Measurements from ENCODE around the gene MAN1A1. TPM values are rescaled to one million over a fixed set of nuclear protein-coding genes. Genes with fewer than 3 reads are reported as not detected.

The MAN1A1 gene
- total and polyA plus RNA-seq, 2 of the 8 experiments (the other 6 are each of a cell fraction or from before 2014, with no cell fraction given): 1.8 to 5.4 TPM

GRCh38 chr6:119241111-119241465 is 108.5 kb downstream of the MAN1A1 start:
- DNase-seq (ENCODE audit: low read depth in 1 of 2, low spot score in 2 of 2): no peak
- no peaks in the 10 kb centered on the region for H3K27me3 ChIP-seq (replicated peaks in 1 of 4; ENCODE audit: control insufficient read depth in 3 of 4, extremely low read depth in 1 of 4, insufficient read depth in 3 of 4, low read length in 3 of 4)
- no peaks in the 10 kb centered on the region for H4K20me1 ChIP-seq (replicated peaks in 1 of 2; ENCODE audit: control insufficient read depth in 1 of 2, insufficient read depth in 2 of 2, low read length in 2 of 2)
- 76% methylated on average over 2 of the region's 2 CpGs; no CpG with 5 or more reads in 1 of the 2 experiments for WGBS, 2 experiments (ENCODE audit: extremely low coverage in 1 of 2, insufficient coverage in 1 of 2, insufficient read length in 1 of 2, insufficient replicate concordance in 2 of 2, low coverage in 1 of 2, low lambda C conversion rate in 2 of 2, missing lambda C conversion rate in 1 of 2)
- H4K8ac ChIP-seq (ENCODE audit: extremely low read depth, insufficient read depth, low read length): no peak overlapping the region
- TF ChIP-seq SP1 (IDR thresholded peaks at IDR 0.05; ENCODE audit: low read depth, low read length) (no peak), ZNF274 (IDR thresholded peaks at IDR 0.05; ENCODE audit: borderline replicate concordance, extremely low read depth, low read length) (no peak), CHD1 (IDR thresholded peaks at IDR 0.05; ENCODE audit: low read depth, low read length) (no peak), NANOG (IDR thresholded peaks at IDR 0.05; ENCODE audit: insufficient read depth, low read depth, low read length, poor library complexity, severe bottlenecking) (no peak), CBX8 (IDR thresholded peaks at IDR 0.05; ENCODE audit: borderline replicate concordance, low read depth, low read length) (no peak)
- ChIA-PET POLR2A (ENCODE audit: partially characterized antibody) (no interaction called here), CTCF (ENCODE audit: partially characterized antibody) (interaction anchor here (0.6 to 0.7 kb wide), 3 partner anchors 9 to 122 kb away, joined by 3 to 5 read pairs (median 3); no protein-coding TSS in a partner anchor)
- H2BK12ac ChIP-seq (ENCODE audit: low read depth, low read length): peak overlapping the region; percentile 22; the same call in 1 of the 2 replicates
- peaks cover 0 to 3% (median 1%) of the 10 kb centered on the region in 4 experiments; a peak in 3 of 7 replicates for H3K4me1 ChIP-seq (replicated peaks in 1 of 4; ENCODE audit: control insufficient read depth in 3 of 4, insufficient read depth in 4 of 4, low read length in 3 of 4)
- H3K4me3 ChIP-seq (ENCODE audit: extremely low read depth in 1 of 4, insufficient read depth in 2 of 4, low read depth in 3 of 4, low read length in 4 of 4): no peak overlapping the region
- no peak overlapping the region for H2BK120ac ChIP-seq (replicated peaks; ENCODE audit: low read depth, low read length)
- H3K18ac ChIP-seq (ENCODE audit: extremely low read depth, low read length): no peak overlapping the region; the same call in 1 of the 2 replicates
- no peak overlapping the region for H2BK15ac ChIP-seq (ENCODE audit: low read length)
- no peak overlapping the region for H3K23ac ChIP-seq (ENCODE audit: insufficient read length)
- H3K14ac ChIP-seq (ENCODE audit: insufficient read length): no peak overlapping the region
- no peak overlapping the region; a peak in 1 of 7 replicates for H3K9ac ChIP-seq (replicated peaks in 1 of 4; ENCODE audit: extremely low read depth in 1 of 4, low read depth in 3 of 4, low read length in 3 of 4)
- no peak for FAIRE-seq
- H3K36me3 ChIP-seq (ENCODE audit: control insufficient read depth in 2 of 4, insufficient read depth in 4 of 4, low read length in 3 of 4): no peaks in the 10 kb centered on the region
- H3K4ac ChIP-seq (replicated peaks; ENCODE audit: insufficient read length, low read depth, low read length): no peak overlapping the region
- H3K79me1 ChIP-seq (ENCODE audit: low read depth, low read length): no peaks in the 10 kb centered on the region
- no peaks in the 10 kb centered on the region for H3K79me2 ChIP-seq (ENCODE audit: control insufficient read depth in 1 of 2, insufficient read depth in 2 of 2, low read length in 2 of 2)
- no peak overlapping the region for H4K5ac ChIP-seq (ENCODE audit: insufficient read length, low read depth, low read length)
- no peak overlapping the region for H2AFZ ChIP-seq (ENCODE audit: low read length)
- H2BK20ac ChIP-seq (ENCODE audit: low read length): 0 out of 2 replicates have a peak overlapping the region, but pooled peaks have one; percentile 1
- no peak overlapping the region for H3K27ac ChIP-seq (ENCODE audit: low read depth, low read length)
- no peak overlapping the region for H2BK5ac ChIP-seq (ENCODE audit: low read depth, low read length)
- no peaks in the 10 kb centered on the region for H3K9me3 ChIP-seq (ENCODE audit: insufficient read depth in 2 of 2, low read depth in 1 of 2, low read length in 1 of 2)
- H3K56ac ChIP-seq (replicated peaks; ENCODE audit: insufficient read length, low read depth, low read length): no peak overlapping the region
- H2AK5ac ChIP-seq (ENCODE audit: low read depth, low read length): no peak overlapping the region
- peaks cover 1% of the 10 kb centered on the region; the same call in 1 of the 2 replicates for H3K23me2 ChIP-seq (ENCODE audit: low read depth, low read length)
- H3K4me2 ChIP-seq (ENCODE audit: insufficient read depth in 1 of 2, low read depth in 2 of 2, low read length in 2 of 2): no peak overlapping the region; a peak in 1 of 4 replicates
- no peak overlapping the region for H4K91ac ChIP-seq (replicated peaks; ENCODE audit: insufficient read length, low read length)
